NB4 (cell line): ENCODE measurements around the gene MTOR.

Experiments used
- DNase-seq: peaks from one replicate; pipeline ENCODE4 v3.0.0; 2010; ENCODE audit warnings: low read depth
- H3K4me3 ChIP-seq: one replicate; pipeline ENCODE4 v1.5.1; 2011; ENCODE audit warnings: mild to moderate bottlenecking, low read depth, low read length, moderate library complexity
- CTCF ChIP-seq: IDR thresholded peaks from one replicate; pipeline ENCODE4 v1.5.1; 2012; ENCODE audit warnings: low read depth, low read length
- MAX ChIP-seq: IDR thresholded peaks from 2 replicates; pipeline ENCODE4 v1.6.1; 2011; ENCODE audit warnings: low read depth, low read length
- MYC ChIP-seq: IDR thresholded peaks from 2 replicates; pipeline ENCODE4 v1.6.1; 2011; ENCODE audit warnings: low read depth, low read length
- POLR2A ChIP-seq: IDR thresholded peaks from 2 replicates; pipeline ENCODE4 v1.6.1; 2011; ENCODE audit warnings: mild to moderate bottlenecking; ENCODE audit not compliant: insufficient read length; ENCODE audit errors: extremely low read depth

Gene MTOR

GRCh38 chr1:11059968-11060830, 202.2 kb downstream of the MTOR start, which contains the start of gene SRM:
Gene SRM (minus strand): TSS chr1:11060018. CDS start chr1:11059943, 75 bp downstream.
- TF ChIP-seq MYC (peak; percentile 84), POLR2A (peak; percentile 57), CTCF (no peak), MAX (peak; percentile 87)
- H3K4me3 ChIP-seq = peak within 1 kb of the TSS; percentile 86

GRCh38 chr1:11059155-11059967, 203.0 kb downstream of the MTOR start:
- peak; percentile 61 for DNase-seq
- peak; percentile 64 for TF ChIP-seq MAX
- TF ChIP-seq MYC = no peak
- H3K4me3 ChIP-seq = peak overlapping the region; percentile 82

More at GRCh38 chr1:11059968-11060830, 202.2 kb downstream of the MTOR start, which contains the start of gene SRM:
- peak; percentile 93 for DNase-seq

GRCh38 chr1:11058595-11059154, 203.7 kb downstream of the MTOR start:
- no peak for DNase-seq
- TF ChIP-seq CTCF (no peak), MAX (no peak), POLR2A (no peak), MYC (no peak)
- H3K4me3 ChIP-seq = peak overlapping the region; percentile 82

GRCh38 chr1:11058026-11058425, 204.3 kb downstream of the MTOR start:
- peak overlapping the region; percentile 82 for H3K4me3 ChIP-seq
- TF ChIP-seq CTCF (no peak), POLR2A (no peak), MYC (no peak), MAX (no peak)
- no peak for DNase-seq

- no peak for DNase-seq
- no peak overlapping the region for H3K4me3 ChIP-seq
- TF ChIP-seq MYC (no peak), MAX (no peak), CTCF (no peak), POLR2A (no peak)
Observed at GRCh38 chr1:11057477-11057876, 204.9 kb downstream of the MTOR start.
